CD4-positive, alpha-beta T cell (primary cell): ENCODE measurements around the gene OBP2B. TPM values are rescaled to one million over a fixed set of nuclear protein-coding genes. Genes with fewer than 3 reads are reported as not detected.

Experiments
- ATAC-seq: fragments of 200-7000 bp; cut with Tn5 transposase; one replicate; pipeline ENCODE4 v1.10.0; 2022; ENCODE audit warnings: mild to moderate bottlenecking; ENCODE audit not compliant: poor library complexity
- CTCF ChIA-PET: fragments of 350-600 bp; sonication (Branson Sonifier 250); formaldehyde crosslinking; loops from one replicate; lab custom pipeline; 2021; ENCODE audit warnings: antibody characterized with exemption, inconsistent platforms; lab: Charles Lee
- POLR2A ChIA-PET: fragments of 350-600 bp; sonication (Branson Sonifier 250); formaldehyde crosslinking; loops from one replicate; lab custom pipeline; 2021; ENCODE audit warnings: antibody characterized with exemption, inconsistent platforms; lab: Charles Lee
- DNase-seq, 14 experiments: peaks; one replicate each; pipeline ENCODE4 v3.0.0-alpha.2; 2013 to 2020; ENCODE audit warnings: mixed read lengths in 2 of 14
- H3K27ac ChIP-seq, 2 donors: one replicate each; pipeline versions ENCODE4 v1.5.1 to v1.7.0; 2013; ENCODE audit warnings: low read length in 2 of 2, low read depth in 1 of 2, mild to moderate bottlenecking in 1 of 2
- H3K27me3 ChIP-seq, 2 experiments: 1 replicate in 1 of 2; 2 replicates in 1 of 2; pipeline versions ENCODE4 v1.6.1 to v1.7.0; 2013; ENCODE audit warnings: low read length in 2 of 2, control low read depth in 1 of 2, mild to moderate bottlenecking in 1 of 2, moderate library complexity in 1 of 2; ENCODE audit not compliant: insufficient read depth in 2 of 2, control insufficient read depth in 1 of 2
- H3K36me3 ChIP-seq: one replicate; pipeline ENCODE4 v1.6.1; 2013; ENCODE audit warnings: low read length, control low read depth; ENCODE audit not compliant: insufficient read depth
- H3K4me1 ChIP-seq: one replicate; pipeline ENCODE4 v1.6.1; 2013; ENCODE audit warnings: low read length, control low read depth; ENCODE audit not compliant: insufficient read depth
- H3K4me3 ChIP-seq: one replicate; pipeline ENCODE4 v1.5.1; 2013; ENCODE audit warnings: mild to moderate bottlenecking, low read length, moderate library complexity
- H3K9me3 ChIP-seq, 2 experiments: 1 replicate in 1 of 2; 2 replicates in 1 of 2; pipeline versions ENCODE4 v1.6.1 to v1.7.0; 2013; ENCODE audit warnings: low read length in 2 of 2, mild to moderate bottlenecking in 2 of 2, control low read depth in 1 of 2, moderate library complexity in 1 of 2; ENCODE audit not compliant: control insufficient read depth in 1 of 2, insufficient read depth in 1 of 2
- H3K27ac Mint-ChIP-seq: one replicate; pipeline ENCODE4 v1.8.0; 2020; ENCODE audit warnings: mixed read lengths
- H3K27me3 Mint-ChIP-seq: one replicate; pipeline ENCODE4 v1.8.0; 2021; ENCODE audit warnings: mixed read lengths
- H3K36me3 Mint-ChIP-seq: one replicate; pipeline ENCODE4 v1.8.0; 2021; ENCODE audit warnings: low read depth, mixed read lengths
- H3K4me1 Mint-ChIP-seq: one replicate; pipeline ENCODE4 v1.8.0; 2021; ENCODE audit warnings: low read depth, mixed read lengths
- H3K4me3 Mint-ChIP-seq: one replicate; pipeline ENCODE4 v1.8.0; 2020; ENCODE audit warnings: mild to moderate bottlenecking, mixed read lengths
- H3K9me3 Mint-ChIP-seq: one replicate; pipeline ENCODE4 v1.8.0; 2020; ENCODE audit warnings: mixed read lengths
- CTCF ChIP-seq: fragments of 200-600 bp; IDR thresholded peaks from one replicate; pipeline ENCODE4 v1.8.0; 2022; ENCODE audit warnings: antibody characterized with exemption, mild to moderate bottlenecking
- intact Hi-C, 2 experiments: fragments of 100-400 bp; cut with DNase I in 1 of 2; cut with micrococcal nuclease in 1 of 2; formaldehyde crosslinking; loops; one replicate each; pipeline versions ENCODE4 v1.15.1 to v1.9.0; 2023 to 2025; cut with DNase I, micrococcal nuclease
- total RNA-seq, 174 experiments: library from RNA in 2 of 174; stranded (reverse) in 2 of 174; gene quantifications; one replicate each; pipeline ENCODE4 v1.2.3 and lab custom pipeline; 2021 to 2026

The OBP2B gene
- total RNA-seq, 2 experiments from 2014 or later = not detected

GRCh38 chr9:133202688-133203453, 6.2 kb downstream of the OBP2B start:
- intact Hi-C loops = no loop called here
- DNase-seq (no peak), ATAC-seq (no peak)
- ChIA-PET CTCF (no interaction called here), POLR2A (no interaction called here)
- H3K36me3 ChIP-seq = no peaks in the 10 kb centered on the region
- TF ChIP-seq CTCF = no peak
- H3K9me3 Mint-ChIP-seq = no peaks in the 10 kb centered on the region
- H3K27me3 Mint-ChIP-seq = peaks cover 5% of the 10 kb centered on the region
- H3K27me3 ChIP-seq = peaks cover 4 to 5% of the 10 kb centered on the region in 2 experiments
- peaks cover 7% of the 10 kb centered on the region for H3K4me1 Mint-ChIP-seq
- H3K9me3 ChIP-seq = peaks cover 0 to 9% of the 10 kb centered on the region in 2 experiments
- no peaks in the 10 kb centered on the region for H3K36me3 Mint-ChIP-seq
- H3K4me3 ChIP-seq = no peak overlapping the region
- no peak overlapping the region for H3K27ac ChIP-seq
- no peak overlapping the region for H3K4me3 Mint-ChIP-seq
- H3K27ac Mint-ChIP-seq = no peak overlapping the region
- H3K4me1 ChIP-seq = peaks cover 2% of the 10 kb centered on the region

GRCh38 chr9:133202145-133202513, 6.9 kb downstream of the OBP2B start:
- Mint-ChIP-seq H3K9me3 (no peaks in the 10 kb centered on the region), H3K4me3 (no peak overlapping the region), H3K36me3 (no peaks in the 10 kb centered on the region), H3K4me1 (peaks cover 10% of the 10 kb centered on the region), H3K27ac (no peak overlapping the region), H3K27me3 (peaks cover 5% of the 10 kb centered on the region)
- DNase-seq = no peak
- no peak overlapping the region for H3K4me3 ChIP-seq
- intact Hi-C loops = no loop called here
- no peak for TF ChIP-seq CTCF
- ATAC-seq = no peak
- CTCF ChIA-PET = no interaction called here
- H3K4me1 ChIP-seq = peaks cover 2% of the 10 kb centered on the region
- H3K9me3 ChIP-seq = peaks cover 0 to 9% of the 10 kb centered on the region in 2 experiments
- POLR2A ChIA-PET = no interaction called here
- no peaks in the 10 kb centered on the region for H3K36me3 ChIP-seq
- H3K27ac ChIP-seq = no peak overlapping the region
- peaks cover 2 to 4% of the 10 kb centered on the region in 2 experiments for H3K27me3 ChIP-seq

GRCh38 chr9:133201424-133202144, 7.5 kb downstream of the OBP2B start:
- Mint-ChIP-seq H3K36me3 (no peaks in the 10 kb centered on the region), H3K4me1 (peaks cover 10% of the 10 kb centered on the region), H3K27me3 (peaks cover 5% of the 10 kb centered on the region), H3K27ac (no peak overlapping the region), H3K9me3 (no peaks in the 10 kb centered on the region), H3K4me3 (no peak overlapping the region)
- Histone ChIP-seq H3K4me3 (no peak overlapping the region), H3K36me3 (no peaks in the 10 kb centered on the region), H3K4me1 (peaks cover 2% of the 10 kb centered on the region), H3K27ac (no peak overlapping the region), H3K27me3 (peaks cover 0 to 2% of the 10 kb centered on the region in 2 experiments), H3K9me3 (peaks cover 0 to 9% of the 10 kb centered on the region in 2 experiments)
- CTCF ChIA-PET = no interaction called here
- no peak for TF ChIP-seq CTCF
- DNase-seq (no peak), ATAC-seq (no peak)
- intact Hi-C loops = no loop called here
- POLR2A ChIA-PET = no interaction called here
